CD8-positive, alpha-beta memory T cell (primary cell): Measurements from ENCODE around the gene CCSER2. TPM values are rescaled to one million over a fixed set of nuclear protein-coding genes. Genes with fewer than 3 reads are reported as not detected.
"Not testable (repeated sequence)": the region's sequence is repeated elsewhere in the genome, so short reads cannot be mapped to it uniquely, and the experiment has no call there.

Experiments
- CTCF ChIA-PET: fragments of 350-600 bp; sonication (Branson Sonifier 250); formaldehyde crosslinking; loops from one replicate; lab custom pipeline; 2021; ENCODE audit warnings: antibody characterized with exemption; lab: Charles Lee
- POLR2A ChIA-PET: fragments of 350-600 bp; sonication (Branson Sonifier 250); formaldehyde crosslinking; loops from one replicate; lab custom pipeline; 2021; ENCODE audit warnings: antibody characterized with exemption; lab: Charles Lee
- DNase-seq, 5 donors: peaks; one replicate each; pipeline versions ENCODE4 v3.0.0 to v3.0.0-alpha.2; 2020 to 2022; ENCODE audit warnings: mixed read lengths in 1 of 5
- H3K27ac ChIP-seq: one replicate; pipeline ENCODE4 v1.7.0; 2013; ENCODE audit warnings: low read depth, mild to moderate bottlenecking, low read length, moderate library complexity
- H3K27me3 ChIP-seq: 2 replicates; pipeline ENCODE4 v1.7.0; 2013; ENCODE audit warnings: low read length, mild to moderate bottlenecking; ENCODE audit not compliant: insufficient read depth, poor library complexity, severe bottlenecking
- H3K36me3 ChIP-seq: 2 replicates; pipeline ENCODE4 v1.7.0; 2013; ENCODE audit warnings: mild to moderate bottlenecking, low read length, moderate library complexity; ENCODE audit not compliant: insufficient read depth
- H3K4me1 ChIP-seq: 2 replicates; pipeline ENCODE4 v1.7.0; 2013; ENCODE audit warnings: mild to moderate bottlenecking, low read length, moderate library complexity; ENCODE audit not compliant: insufficient read depth
- H3K4me3 ChIP-seq: 2 replicates; pipeline ENCODE4 v1.7.0; 2013; ENCODE audit warnings: mild to moderate bottlenecking, low read length
- H3K9me3 ChIP-seq: 2 replicates; pipeline ENCODE4 v1.7.0; 2013; ENCODE audit warnings: mild to moderate bottlenecking, low read length
- H3K27ac Mint-ChIP-seq, 8 donors: one replicate each; pipeline ENCODE4 v1.8.0; 2020 to 2021; ENCODE audit warnings: mixed read lengths in 8 of 8, mild to moderate bottlenecking in 6 of 8, inconsistent platforms in 3 of 8, moderate library complexity in 3 of 8
- H3K27me3 Mint-ChIP-seq, 2 donors: one replicate each; pipeline ENCODE4 v1.8.0; 2020 to 2021; ENCODE audit warnings: mixed read lengths in 2 of 2, mild to moderate bottlenecking in 1 of 2, moderate library complexity in 1 of 2
- H3K36me3 Mint-ChIP-seq, 3 donors: one replicate each; pipeline ENCODE4 v1.8.0; 2020 to 2021; ENCODE audit warnings: mixed read lengths in 3 of 3, inconsistent platforms in 1 of 3, mild to moderate bottlenecking in 1 of 3
- H3K4me1 Mint-ChIP-seq, 3 donors: one replicate each; pipeline ENCODE4 v1.8.0; 2020 to 2021; ENCODE audit warnings: mixed read lengths in 3 of 3, inconsistent platforms in 1 of 3, mild to moderate bottlenecking in 1 of 3
- H3K4me3 Mint-ChIP-seq, 7 donors: one replicate each; pipeline ENCODE4 v1.8.0; 2020 to 2021; ENCODE audit warnings: mixed read lengths in 7 of 7, mild to moderate bottlenecking in 6 of 7, moderate library complexity in 4 of 7, inconsistent platforms in 2 of 7
- H3K9me3 Mint-ChIP-seq, 5 donors: one replicate each; pipeline ENCODE4 v1.8.0; 2020 to 2022; ENCODE audit warnings: mixed read lengths in 5 of 5, mild to moderate bottlenecking in 3 of 5, moderate library complexity in 2 of 5, inconsistent platforms in 1 of 5
- polyA plus RNA-seq: library from polyadenylated mRNA; unstranded; fragments of 300-500 nt; fragmentation: Illumina TruSeq; gene quantifications from one replicate; pipeline ENCODE4 v1.2.3, GENCODE V29; 2021
- total RNA-seq, 2 experiments: library from RNA; stranded (reverse); gene quantifications; one replicate each; pipeline ENCODE4 v1.2.3, GENCODE V29; 2021

The CCSER2 gene
- total and polyA plus RNA-seq, 3 experiments from 2014 or later, result 62.6 to 114 (median 74.5) TPM

DNA sequence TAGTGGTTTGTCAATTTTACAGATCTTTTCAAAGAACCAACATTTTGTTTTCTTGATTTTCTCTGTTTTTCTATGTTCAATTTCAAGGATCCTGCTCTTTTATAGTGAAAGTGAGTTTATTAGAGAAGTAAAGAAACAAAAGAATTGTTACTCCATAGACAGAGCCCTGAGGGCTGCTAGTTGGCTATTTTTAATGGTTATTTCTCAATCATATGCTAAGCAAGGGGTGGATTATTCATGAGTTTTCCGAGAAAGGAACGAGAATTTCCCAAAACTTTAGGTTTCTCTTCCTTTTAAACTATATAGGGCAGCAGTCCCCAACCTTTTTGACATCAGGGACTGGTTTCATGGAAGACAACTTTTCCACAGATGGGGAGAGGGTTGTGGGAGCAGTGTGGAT lies 165.0 kb downstream of the CCSER2 start:
- Histone ChIP-seq H3K27ac (no peak overlapping the region), H3K4me1 (peaks cover 4% of the 10 kb centered on the region), H3K4me3 (no peak overlapping the region), H3K27me3 (no peaks in the 10 kb centered on the region), H3K36me3 (no peaks in the 10 kb centered on the region), H3K9me3 (no peaks in the 10 kb centered on the region)
- no peak for DNase-seq
- Mint-ChIP-seq H3K4me3 (no peak overlapping the region), H3K27ac (no peak overlapping the region), H3K4me1 (peaks cover 51 to 83% (median 80%) of the 10 kb centered on the region in 3 donors), H3K9me3 (no peaks in the 10 kb centered on the region), H3K36me3 (peaks cover 0 to 51% (median 17%) of the 10 kb centered on the region in 3 donors), H3K27me3 (no peaks in the 10 kb centered on the region)
- ChIA-PET CTCF (no interaction called here), POLR2A (no interaction called here)

- peaks cover 4% of the 10 kb centered on the region for H3K4me1 ChIP-seq
- no peak overlapping the region for H3K27ac ChIP-seq
- ChIA-PET CTCF (no interaction called here), POLR2A (no interaction called here)
- peak overlapping the region in 3 of 8 donors; percentile 26 to 39 (median 37) for H3K27ac Mint-ChIP-seq
- H3K36me3 Mint-ChIP-seq, result peaks cover 0 to 46% (median 15%) of the 10 kb centered on the region in 3 donors
- no peaks in the 10 kb centered on the region for H3K27me3 Mint-ChIP-seq
- no peak for DNase-seq
- H3K4me1 Mint-ChIP-seq, result peaks cover 44 to 78% (median 78%) of the 10 kb centered on the region in 3 donors
- H3K9me3 Mint-ChIP-seq, result no peaks in the 10 kb centered on the region
- H3K36me3 ChIP-seq, result no peaks in the 10 kb centered on the region
- H3K4me3 ChIP-seq, result no peak overlapping the region
- H3K27me3 ChIP-seq, result no peaks in the 10 kb centered on the region
- H3K9me3 ChIP-seq, result no peaks in the 10 kb centered on the region
- no peak overlapping the region for H3K4me3 Mint-ChIP-seq
These were observed 165.8 kb downstream of the CCSER2 start for GRCh38 chr10:84493951-84494848.

- H3K36me3 ChIP-seq, result no peaks in the 10 kb centered on the region
- no peaks in the 10 kb centered on the region for H3K27me3 ChIP-seq
- CTCF ChIA-PET, result no interaction called here
- no peak overlapping the region for H3K4me3 ChIP-seq
- no peak overlapping the region for H3K4me3 Mint-ChIP-seq
- no peaks in the 10 kb centered on the region for H3K9me3 ChIP-seq
- no peak overlapping the region for H3K27ac ChIP-seq
- H3K36me3 Mint-ChIP-seq, result peaks cover 0 to 46% (median 15%) of the 10 kb centered on the region in 3 donors
- peak overlapping the region in 1 of 8 donors; percentile 62 for H3K27ac Mint-ChIP-seq
- POLR2A ChIA-PET, result no interaction called here
- H3K9me3 Mint-ChIP-seq, result no peaks in the 10 kb centered on the region
- H3K27me3 Mint-ChIP-seq, result no peaks in the 10 kb centered on the region
- H3K4me1 ChIP-seq, result peaks cover 4% of the 10 kb centered on the region
- DNase-seq, result no peak
- H3K4me1 Mint-ChIP-seq, result peaks cover 47 to 78% (median 78%) of the 10 kb centered on the region in 3 donors
These were observed 166.4 kb downstream of the CCSER2 start for GRCh38 chr10:84494849-84495180.

GRCh38 chr10:84497978-84498377 lies 169.6 kb downstream of the CCSER2 start:
- no peaks in the 10 kb centered on the region for H3K9me3 Mint-ChIP-seq
- no peaks in the 10 kb centered on the region for H3K27me3 Mint-ChIP-seq
- Histone ChIP-seq H3K27me3 (no peaks in the 10 kb centered on the region), H3K9me3 (no peaks in the 10 kb centered on the region), H3K4me1 (peaks cover 4% of the 10 kb centered on the region), H3K4me3 (no peak overlapping the region), H3K27ac (no peak overlapping the region), H3K36me3 (no peaks in the 10 kb centered on the region)
- peaks cover 0 to 31% (median 10%) of the 10 kb centered on the region in 3 donors for H3K36me3 Mint-ChIP-seq
- no peak overlapping the region for H3K27ac Mint-ChIP-seq
- peaks cover 40 to 68% (median 59%) of the 10 kb centered on the region in 3 donors for H3K4me1 Mint-ChIP-seq
- ChIA-PET POLR2A (no interaction called here), CTCF (no interaction called here)
- no peak for DNase-seq
- no peak overlapping the region for H3K4me3 Mint-ChIP-seq

DNA sequence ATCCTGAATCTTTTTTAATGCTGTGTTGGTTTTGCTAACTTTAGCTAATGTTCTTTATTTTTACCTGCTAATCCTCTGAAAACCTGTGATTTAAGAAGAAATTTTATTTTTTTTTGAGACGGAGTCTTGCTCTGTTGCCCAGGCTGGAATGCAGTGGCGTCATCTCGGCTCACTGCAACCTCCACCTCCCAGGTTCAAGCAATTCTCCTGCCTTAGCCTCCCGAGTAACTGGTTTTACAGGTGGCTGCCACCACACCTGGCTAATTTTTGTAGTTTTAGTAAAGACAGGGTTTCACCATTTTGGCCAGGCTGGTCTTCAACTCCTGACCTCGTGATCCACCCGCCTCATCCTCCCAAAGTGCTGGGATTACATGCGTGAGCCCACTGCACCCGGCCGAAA lies 170.7 kb downstream of the CCSER2 start:
- H3K27me3 Mint-ChIP-seq, H3K4me1 ChIP-seq, H3K4me3 ChIP-seq, H3K9me3 ChIP-seq, H3K9me3 Mint-ChIP-seq, POLR2A ChIA-PET, H3K27me3 ChIP-seq, H3K27ac Mint-ChIP-seq, DNase-seq, H3K27ac ChIP-seq, CTCF ChIA-PET, H3K36me3 ChIP-seq, H3K4me3 Mint-ChIP-seq: not testable (repeated sequence)
- Mint-ChIP-seq H3K36me3 (peaks cover 0 to 29% (median 10%) of the 10 kb centered on the region in 3 donors), H3K4me1 (peaks cover 32 to 60% (median 49%) of the 10 kb centered on the region in 3 donors)

DNA sequence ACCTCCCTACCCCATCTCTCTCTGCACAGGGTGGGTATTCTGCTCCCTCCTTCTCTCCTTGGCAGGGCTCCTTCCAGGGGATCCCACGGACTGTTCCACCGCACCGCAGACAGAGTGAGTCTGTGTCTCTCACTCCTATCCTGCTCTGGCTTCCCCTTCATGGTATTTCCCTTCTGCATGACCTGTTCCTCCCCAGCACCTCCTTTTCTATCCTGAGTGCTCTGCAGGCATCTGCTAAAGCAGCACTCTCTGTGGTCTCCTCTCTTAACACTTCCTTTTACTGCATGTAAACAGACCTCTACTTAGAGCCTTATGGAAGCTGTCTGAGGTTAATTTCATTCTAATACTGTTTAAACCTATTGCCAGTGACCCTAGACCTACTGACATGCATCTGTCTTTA lies 171.5 kb downstream of the CCSER2 start:
- Histone ChIP-seq H3K36me3 (no peaks in the 10 kb centered on the region), H3K9me3 (no peaks in the 10 kb centered on the region), H3K27me3 (no peaks in the 10 kb centered on the region), H3K27ac (no peak overlapping the region), H3K4me1 (no peaks in the 10 kb centered on the region), H3K4me3 (no peak overlapping the region)
- POLR2A ChIA-PET, result no interaction called here
- DNase-seq, result no peak
- Mint-ChIP-seq H3K27ac (peak overlapping the region in 1 of 8 donors; percentile 77), H3K27me3 (no peaks in the 10 kb centered on the region), H3K4me3 (no peak overlapping the region), H3K36me3 (peaks cover 0 to 29% (median 10%) of the 10 kb centered on the region in 3 donors), H3K4me1 (peaks cover 25 to 52% (median 40%) of the 10 kb centered on the region in 3 donors), H3K9me3 (no peaks in the 10 kb centered on the region)
- CTCF ChIA-PET, result no interaction called here

- Histone ChIP-seq H3K9me3 (no peaks in the 10 kb centered on the region), H3K4me1 (no peaks in the 10 kb centered on the region), H3K27me3 (no peaks in the 10 kb centered on the region), H3K36me3 (peaks cover 13% of the 10 kb centered on the region), H3K4me3 (no peak overlapping the region), H3K27ac (no peak overlapping the region)
- Mint-ChIP-seq H3K9me3 (no peaks in the 10 kb centered on the region), H3K4me3 (no peak overlapping the region), H3K36me3 (peaks cover 5 to 42% (median 17%) of the 10 kb centered on the region in 3 donors), H3K4me1 (peaks cover 4 to 16% (median 6%) of the 10 kb centered on the region in 3 donors), H3K27me3 (no peaks in the 10 kb centered on the region), H3K27ac (peak overlapping the region in 3 of 8 donors; percentile 2 to 48 (median 43))
- ChIA-PET CTCF (interaction anchor here (1.3 kb wide), 1 partner anchor 27 kb away, joined by 3 read pairs; no protein-coding TSS in a partner anchor), POLR2A (no interaction called here)
- no peak for DNase-seq
These were observed 181.7 kb downstream of the CCSER2 start for GRCh38 chr10:84510121-84510520.

DNA sequence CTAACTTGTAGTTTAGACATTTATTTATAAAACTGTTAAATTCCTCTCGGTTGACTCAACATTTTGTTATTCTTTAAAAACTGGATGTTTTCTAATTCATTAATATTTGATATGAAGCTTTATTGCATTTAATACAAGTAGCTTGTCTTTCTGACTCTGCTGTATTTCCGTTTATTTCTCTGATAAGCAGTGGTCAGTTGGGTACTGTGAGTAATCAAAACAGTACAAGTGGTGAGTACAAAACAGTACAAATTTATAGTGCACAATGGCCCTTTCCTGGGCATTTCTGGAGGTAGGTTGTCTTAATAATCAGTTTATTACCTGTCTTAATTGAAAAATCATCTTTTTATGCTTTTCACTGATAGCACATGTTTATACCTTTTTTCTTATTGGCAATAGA lies 182.7 kb downstream of the CCSER2 start:
- ChIA-PET CTCF (interaction anchor here (1.3 kb wide), 1 partner anchor 26 kb away, joined by 3 read pairs; no protein-coding TSS in a partner anchor), POLR2A (no interaction called here)
- Mint-ChIP-seq H3K27me3 (no peaks in the 10 kb centered on the region), H3K4me1 (peaks cover 4 to 16% (median 6%) of the 10 kb centered on the region in 3 donors), H3K4me3 (no peak overlapping the region), H3K36me3 (peaks cover 5 to 50% (median 19%) of the 10 kb centered on the region in 3 donors), H3K27ac (peak overlapping the region in 1 of 8 donors; percentile 8), H3K9me3 (no peaks in the 10 kb centered on the region)
- Histone ChIP-seq H3K9me3 (no peaks in the 10 kb centered on the region), H3K27me3 (no peaks in the 10 kb centered on the region), H3K27ac (no peak overlapping the region), H3K36me3 (peaks cover 13% of the 10 kb centered on the region), H3K4me1 (no peaks in the 10 kb centered on the region), H3K4me3 (no peak overlapping the region)
- no peak for DNase-seq
